HG03280 (cell line): ENCODE results near the gene SEC14L5.
A peak's percentile ranks its signal among the peaks of the same experiment; 100 is the strongest.
"Not testable (repeated sequence)": the region's sequence is repeated elsewhere in the genome, so short reads cannot be mapped to it uniquely, and the experiment has no call there.

ENCODE experiments used
- ATAC-seq: cut with Tn5 transposase; IDR thresholded peaks from one replicate; pipeline ENCODE4 v1.9.1; 2021; ENCODE audit warnings: mild to moderate bottlenecking, moderate library complexity; ENCODE audit not compliant: unreplicated experiment

The SEC14L5 gene

GRCh38 chr16:5033256-5034166 lies 75.4 kb downstream of the SEC14L5 start, which contains the start of gene NAGPA:
Gene NAGPA (minus strand): TSS chr16:5033935. CDS start chr16:5033914, 21 bp downstream.
- peak; percentile 65 for ATAC-seq

GRCh38 chr16:5034167-5034523 lies 76.0 kb downstream of the SEC14L5 start:
- no peak for ATAC-seq

GRCh38 chr16:5035909-5036227 lies 77.7 kb downstream of the SEC14L5 start:
- no peak for ATAC-seq

- no peak for ATAC-seq
These were observed 78.4 kb downstream of the SEC14L5 start for GRCh38 chr16:5036228-5037156.

- ATAC-seq, result no peak
These were observed 82.3 kb downstream of the SEC14L5 start for GRCh38 chr16:5040451-5040850.

GRCh38 chr16:5041600-5042133 lies 83.5 kb downstream of the SEC14L5 start:
- ATAC-seq, result no peak

GRCh38 chr16:5042574-5043171 lies 84.5 kb downstream of the SEC14L5 start:
- ATAC-seq, result no peak

- ATAC-seq, result no peak
These were observed 85.9 kb downstream of the SEC14L5 start for GRCh38 chr16:5044011-5044540.

GRCh38 chr16:5044581-5044980 lies 86.5 kb downstream of the SEC14L5 start:
- ATAC-seq, result not testable (repeated sequence)

- ATAC-seq, result no peak
These were observed 87.5 kb downstream of the SEC14L5 start for GRCh38 chr16:5045499-5046115.

GRCh38 chr16:5046914-5047313 lies 88.8 kb downstream of the SEC14L5 start:
- ATAC-seq, result no peak

- no peak for ATAC-seq
These were observed 97.0 kb downstream of the SEC14L5 start for GRCh38 chr16:5054876-5055865.

GRCh38 chr16:5056352-5056751 lies 98.2 kb downstream of the SEC14L5 start:
- peak; percentile 51 for ATAC-seq

GRCh38 chr16:5058476-5058875 lies 100.3 kb downstream of the SEC14L5 start:
- ATAC-seq, result no peak

GRCh38 chr16:5059386-5060072 lies 101.4 kb downstream of the SEC14L5 start:
- ATAC-seq, result no peak

- ATAC-seq, result no peak
These were observed 102.0 kb downstream of the SEC14L5 start for GRCh38 chr16:5060073-5060641.

- no peak for ATAC-seq
These were observed 103.9 kb downstream of the SEC14L5 start for GRCh38 chr16:5062051-5062450.
